Suppressor macrophage (primary cell): ENCODE results near the gene UGT1A6.
"Not testable (repeated sequence)": the region's sequence is repeated elsewhere in the genome, so short reads cannot be mapped to it uniquely, and the experiment has no call there.

Experiments used
- DNase-seq, 4 experiments: peaks; one replicate each; pipeline ENCODE4 v3.0.0-alpha.2; 2020 to 2022

UGT1A6 gene

GRCh38 chr2:233728723-233729301 is 36.1 kb downstream of the UGT1A6 start, which contains the start of gene UGT1A3:
Gene UGT1A3, plus strand, starts transcription at chr2:233729042. Its CDS starts 85 bp downstream, at chr2:233729127.
- no peak for DNase-seq

DNA sequence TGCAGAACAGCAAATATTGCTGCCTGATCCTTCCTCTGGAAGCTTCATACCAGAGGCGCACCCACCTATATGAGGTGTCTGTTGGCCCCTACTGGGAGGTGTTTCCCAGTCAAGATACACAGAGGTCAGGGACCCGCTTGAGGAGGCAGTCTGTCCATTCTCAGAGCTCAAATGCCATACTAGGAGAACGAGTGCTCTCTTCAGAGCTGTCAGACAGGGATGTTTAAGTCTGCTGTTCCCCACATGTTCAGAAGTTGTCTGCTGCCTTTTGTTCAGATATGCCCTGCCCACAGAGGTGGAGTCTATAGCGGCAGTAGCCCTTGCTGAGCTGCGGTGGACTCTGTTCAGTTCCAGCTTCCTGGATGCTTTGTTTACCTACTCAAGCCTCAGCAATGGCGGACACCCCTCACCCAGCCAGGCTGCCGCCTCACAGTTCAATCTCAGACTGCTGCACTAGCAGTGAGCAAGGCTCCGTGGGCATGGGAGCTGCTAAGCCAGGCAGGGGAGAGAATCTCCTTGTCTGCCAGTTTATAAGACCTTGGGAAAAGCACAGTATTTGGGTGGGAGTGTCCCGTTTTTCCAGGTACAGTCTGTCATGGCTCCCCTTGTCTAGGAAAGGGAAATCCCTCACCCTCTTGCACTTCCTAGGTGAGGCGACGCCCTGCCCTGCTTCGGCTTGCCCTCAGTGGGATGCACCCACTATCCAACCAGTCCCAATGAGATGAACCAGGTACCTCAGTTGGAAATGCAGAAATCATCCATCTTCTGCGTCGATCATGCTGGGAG is 44.4 kb downstream of the UGT1A6 start:
- not testable (repeated sequence) for DNase-seq

- DNase-seq: no peak
Measured at GRCh38 chr2:233740870-233741269, 48.2 kb downstream of the UGT1A6 start.

GRCh38 chr2:233743464-233744259 is 51.0 kb downstream of the UGT1A6 start:
- no peak for DNase-seq

DNA sequence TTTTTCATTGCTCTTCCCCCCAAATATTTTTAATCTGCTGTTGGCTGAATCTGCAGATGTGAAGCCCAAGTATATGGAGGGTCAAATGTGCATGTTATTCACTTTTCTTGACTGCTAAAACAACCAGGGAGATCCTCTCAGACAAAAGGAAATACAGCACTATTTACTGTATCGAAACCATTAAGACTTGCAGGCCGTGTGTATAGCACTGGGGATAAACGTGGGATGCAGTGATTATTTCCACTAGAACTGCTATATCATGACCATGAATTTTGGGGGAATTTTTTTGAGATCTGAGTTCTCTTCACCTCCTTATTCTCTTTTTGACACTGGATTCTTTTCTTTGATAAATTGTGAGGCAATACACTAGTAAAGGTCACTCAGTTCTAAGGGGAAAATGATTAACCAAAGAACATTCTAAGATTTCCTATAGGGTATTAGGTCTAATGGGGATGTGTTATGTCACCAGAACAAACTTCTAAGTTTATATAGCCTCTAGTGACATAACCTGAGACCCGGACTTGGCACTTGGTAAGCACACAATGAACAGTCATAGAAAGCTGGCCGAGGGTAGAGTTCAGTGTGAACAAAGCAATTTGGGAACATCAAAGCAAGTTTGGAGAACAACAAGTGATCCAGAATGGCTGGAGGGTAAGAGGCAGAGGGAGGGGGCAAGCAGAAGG is 52.5 kb downstream of the UGT1A6 start:
- no peak for DNase-seq

GRCh38 chr2:233745838-233746237 is 53.1 kb downstream of the UGT1A6 start:
- DNase-seq: not testable (repeated sequence)

DNA sequence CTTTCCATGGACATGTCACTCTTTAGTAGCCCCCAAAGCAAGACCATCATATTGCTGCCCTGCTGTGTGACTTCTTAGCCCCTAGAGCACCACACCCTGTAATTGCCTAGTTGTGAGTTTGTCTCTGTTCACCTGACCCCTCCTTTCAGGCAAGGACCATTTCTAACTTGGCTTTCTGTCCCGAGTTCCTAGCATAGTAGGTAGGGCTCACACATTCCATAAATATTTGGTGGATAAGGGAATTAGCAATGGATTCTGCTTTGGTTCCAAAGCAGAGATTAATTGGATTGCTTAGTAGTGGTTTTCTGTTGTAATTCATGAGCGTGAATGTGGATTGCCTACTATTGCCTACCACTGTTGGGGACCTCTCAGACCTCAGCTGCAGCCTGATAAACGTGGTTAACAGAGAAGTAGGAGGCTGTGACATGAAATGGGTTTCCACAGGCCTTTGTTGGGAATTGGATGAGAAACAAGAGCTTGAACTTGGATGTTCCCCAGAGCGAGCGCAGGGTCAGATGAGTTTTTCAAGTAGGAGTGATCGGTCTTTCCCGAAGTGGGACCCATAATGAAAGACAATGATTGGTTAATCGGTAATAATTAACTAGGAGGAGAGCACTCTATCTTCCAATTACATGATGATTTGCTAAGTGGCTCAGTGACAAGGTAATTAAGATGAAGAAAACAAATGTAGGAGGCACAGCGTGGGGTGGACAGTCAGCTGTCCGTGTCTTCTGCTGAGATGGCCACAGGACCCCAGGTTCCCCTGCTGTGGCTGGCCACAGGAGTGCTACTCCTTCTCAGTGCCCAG is 54.0 kb downstream of the UGT1A6 start:
- DNase-seq: no peak

GRCh38 chr2:233747283-233747544 is 54.5 kb downstream of the UGT1A6 start:
- no peak for DNase-seq

- DNase-seq: not testable (repeated sequence)
Measured at GRCh38 chr2:233750689-233751088, 58.0 kb downstream of the UGT1A6 start.

DNA sequence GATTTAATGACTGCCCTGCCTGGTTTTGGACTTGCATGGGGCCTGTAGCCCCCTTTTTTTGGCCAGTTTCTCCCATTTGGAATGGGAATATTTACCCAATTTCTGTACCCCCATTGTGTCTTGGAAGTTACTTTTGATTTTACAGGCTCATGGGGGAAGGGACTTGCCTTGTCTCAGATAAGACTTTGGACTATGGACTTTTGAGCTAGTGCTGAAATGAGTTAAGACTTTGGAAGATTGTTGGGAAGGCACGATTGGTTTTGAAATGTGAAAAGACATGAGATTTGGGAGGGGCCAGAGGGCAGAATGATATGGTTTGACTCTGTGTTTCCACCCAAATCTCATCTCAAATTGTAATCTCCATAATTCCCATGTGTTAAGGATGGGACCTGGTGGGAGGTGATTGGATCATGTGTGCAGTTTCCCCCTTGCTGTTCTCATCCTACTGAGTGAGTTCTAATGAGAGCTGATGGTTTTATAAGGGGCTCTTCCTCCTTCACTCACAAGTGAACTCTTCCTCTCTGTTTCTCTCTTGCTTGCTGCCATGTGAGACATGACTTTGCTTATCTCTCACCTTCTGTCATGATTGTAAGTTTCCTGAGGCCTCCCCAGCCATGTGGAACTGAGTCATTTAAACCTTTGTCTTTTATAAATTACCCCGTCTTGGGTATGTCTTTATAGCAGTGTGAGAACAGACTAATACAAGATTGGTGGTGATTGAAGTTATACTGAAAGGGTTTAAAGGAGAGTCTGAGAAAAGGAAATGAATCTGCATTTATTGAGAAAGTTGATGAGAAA is 58.7 kb downstream of the UGT1A6 start:
- DNase-seq: not testable (repeated sequence)

DNA sequence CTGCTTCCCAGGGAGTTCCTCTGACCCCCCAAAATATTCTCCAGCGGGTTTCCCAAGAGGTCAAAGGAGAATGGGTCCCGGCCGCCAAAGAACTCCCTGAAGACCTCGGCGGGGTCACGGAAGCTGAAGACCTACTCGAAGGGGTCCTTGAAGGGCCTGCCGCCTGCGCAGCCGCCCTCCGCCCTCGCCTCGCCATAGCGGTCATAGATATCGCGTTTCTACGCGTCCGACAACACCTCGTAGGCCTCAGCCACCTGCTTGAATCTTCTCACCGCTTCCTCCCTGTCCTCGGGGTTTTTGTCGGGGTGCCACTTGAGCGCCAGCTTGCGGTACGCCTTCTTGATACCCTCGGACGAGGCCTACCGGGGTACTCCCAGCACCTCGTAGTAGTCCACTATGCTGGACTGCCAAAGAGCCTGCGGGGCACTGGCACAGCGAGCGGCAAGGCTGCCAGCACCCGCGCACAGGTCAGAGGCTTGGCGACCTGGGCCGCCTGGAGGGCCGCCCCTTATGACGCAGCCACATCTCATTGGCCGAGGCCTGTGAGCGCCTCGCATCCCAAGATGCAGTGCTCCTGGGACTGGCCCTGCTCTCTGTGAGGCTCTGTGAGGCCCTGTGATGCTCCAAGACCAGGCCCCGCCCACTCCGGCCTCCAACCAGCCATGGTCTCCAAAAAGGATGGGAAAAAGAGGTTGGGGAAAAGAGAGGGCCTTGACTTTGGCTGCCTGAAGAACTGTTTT is 62.4 kb downstream of the UGT1A6 start:
- DNase-seq: no peak

- DNase-seq: no peak
Measured at GRCh38 chr2:233756429-233757081, 63.9 kb downstream of the UGT1A6 start.

- no peak for DNase-seq
Measured at GRCh38 chr2:233758141-233758540, 65.5 kb downstream of the UGT1A6 start.

- DNase-seq: no peak
Measured at GRCh38 chr2:233758849-233759248, 66.2 kb downstream of the UGT1A6 start.

- no peak for DNase-seq
Measured at GRCh38 chr2:233760043-233760442, 67.4 kb downstream of the UGT1A6 start, which contains the start of gene UGT1A1. Gene UGT1A1, plus strand, starts transcription at chr2:233760270. Its CDS starts 18 bp downstream, at chr2:233760288.

DNA sequence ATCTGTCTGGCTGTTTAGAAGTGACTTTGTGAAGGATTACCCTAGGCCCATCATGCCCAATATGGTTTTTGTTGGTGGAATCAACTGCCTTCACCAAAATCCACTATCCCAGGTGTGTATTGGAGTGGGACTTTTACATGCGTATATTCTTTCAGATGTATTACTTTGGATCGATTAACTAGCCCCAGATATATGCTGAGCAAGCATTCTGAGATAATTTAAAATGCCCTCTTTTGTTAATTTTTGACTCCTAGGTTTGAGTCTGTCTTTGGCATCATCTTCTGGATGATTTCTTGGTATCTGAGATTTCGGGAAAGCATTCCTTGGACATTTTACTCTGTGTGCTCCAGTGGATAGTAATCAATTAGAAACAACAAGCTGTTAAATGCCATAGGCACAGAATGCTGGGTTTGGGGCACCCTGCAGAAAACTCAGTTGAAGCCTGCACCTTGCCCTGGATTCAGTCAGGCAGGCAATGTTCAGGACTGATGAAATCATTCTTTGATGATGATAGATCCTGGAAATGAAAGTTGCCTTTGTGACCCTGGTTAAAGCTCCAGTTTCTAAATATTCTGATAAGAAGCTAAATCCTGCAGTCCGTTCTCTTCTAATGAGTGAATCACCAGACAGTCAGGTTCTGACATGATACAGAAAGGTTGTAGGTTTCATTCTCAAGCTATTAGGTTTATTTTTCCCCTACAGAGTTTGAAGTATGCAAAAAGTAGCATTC is 68.5 kb downstream of the UGT1A6 start:
- no peak for DNase-seq

GRCh38 chr2:233764264-233764663 is 71.6 kb downstream of the UGT1A6 start:
- peak; percentile 5 to 39 (median 33) for DNase-seq

- no peak for DNase-seq
Measured at GRCh38 chr2:233764761-233765160, 72.1 kb downstream of the UGT1A6 start.

GRCh38 chr2:233766416-233766815 is 73.7 kb downstream of the UGT1A6 start:
- DNase-seq: no peak
